Skeletal muscle tissue (tissue), 4 donors: ENCODE data around the gene TPRX2. TPM values are rescaled to one million over a fixed set of nuclear protein-coding genes. Genes with fewer than 3 reads are reported as not detected.
"Not testable (repeated sequence)": the region's sequence is repeated elsewhere in the genome, so short reads cannot be mapped to it uniquely, and the experiment has no call there.

Source experiments
- H3K27ac ChIP-seq: one replicate; pipeline ENCODE4 v1.7.0; 2013; ENCODE audit warnings: mild to moderate bottlenecking, low read depth, low read length, inconsistent platforms
- H3K27me3 ChIP-seq, 3 donors: one replicate each; pipeline ENCODE4 v1.7.0; 2013; ENCODE audit warnings: low read length in 3 of 3; ENCODE audit not compliant: control insufficient read depth in 3 of 3, insufficient read depth in 3 of 3
- H3K36me3 ChIP-seq, 3 donors: one replicate each; pipeline ENCODE4 v1.7.0; 2013; ENCODE audit warnings: low read length in 3 of 3; ENCODE audit not compliant: control insufficient read depth in 3 of 3, insufficient read depth in 3 of 3
- H3K4me1 ChIP-seq, 3 donors: one replicate each; pipeline ENCODE4 v1.7.0; 2013; ENCODE audit warnings: low read length in 3 of 3, mild to moderate bottlenecking in 3 of 3; ENCODE audit not compliant: control insufficient read depth in 3 of 3, insufficient read depth in 3 of 3
- H3K4me3 ChIP-seq, 3 donors: one replicate each; pipeline ENCODE4 v1.7.0; 2013; ENCODE audit warnings: low read length in 3 of 3
- H3K9ac ChIP-seq, 3 donors: one replicate each; pipeline ENCODE4 v1.7.0; 2013; ENCODE audit warnings: low read length in 3 of 3, mild to moderate bottlenecking in 3 of 3, moderate library complexity in 2 of 3, low read depth in 1 of 3
- H3K9me3 ChIP-seq, 3 donors: one replicate each; pipeline ENCODE4 v1.7.0; 2013; ENCODE audit warnings: low read length in 3 of 3; ENCODE audit not compliant: control insufficient read depth in 3 of 3
- total RNA-seq: library from RNA; depleted of rRNA; stranded (reverse); fragments of >200 nt; gene quantifications from one replicate; pipeline ENCODE4 v1.2.3, GENCODE V29; 2014
- donor health status: Osteomylitis.

The TPRX2 gene
- total RNA-seq, 1 donor from 2014 or later: not detected

DNA sequence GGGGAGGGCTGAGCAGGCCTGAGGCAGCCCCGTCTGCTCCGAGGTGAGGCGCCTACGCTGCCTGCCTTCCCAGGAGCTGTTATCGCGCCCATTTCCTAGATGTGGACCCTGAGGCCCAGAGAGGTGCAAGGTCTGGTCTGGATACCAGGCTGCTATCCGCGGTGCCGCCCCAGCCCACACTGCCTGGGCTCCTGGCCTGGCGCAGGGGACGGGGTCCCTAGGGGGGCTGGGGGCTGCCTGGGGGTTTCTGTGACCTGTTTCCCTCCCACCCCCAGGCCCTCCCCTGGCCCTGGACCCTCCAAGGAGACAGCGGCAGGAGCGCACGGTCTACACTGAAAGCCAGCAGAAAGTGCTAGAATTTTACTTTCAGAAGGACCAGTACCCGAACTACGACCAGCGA is 803 bp downstream of the TPRX2 start:
- H3K27ac ChIP-seq, H3K36me3 ChIP-seq: not testable (repeated sequence)
- peaks cover 3 to 15% (median 3%) of the 10 kb centered on the region in 3 donors for H3K27me3 ChIP-seq

DNA sequence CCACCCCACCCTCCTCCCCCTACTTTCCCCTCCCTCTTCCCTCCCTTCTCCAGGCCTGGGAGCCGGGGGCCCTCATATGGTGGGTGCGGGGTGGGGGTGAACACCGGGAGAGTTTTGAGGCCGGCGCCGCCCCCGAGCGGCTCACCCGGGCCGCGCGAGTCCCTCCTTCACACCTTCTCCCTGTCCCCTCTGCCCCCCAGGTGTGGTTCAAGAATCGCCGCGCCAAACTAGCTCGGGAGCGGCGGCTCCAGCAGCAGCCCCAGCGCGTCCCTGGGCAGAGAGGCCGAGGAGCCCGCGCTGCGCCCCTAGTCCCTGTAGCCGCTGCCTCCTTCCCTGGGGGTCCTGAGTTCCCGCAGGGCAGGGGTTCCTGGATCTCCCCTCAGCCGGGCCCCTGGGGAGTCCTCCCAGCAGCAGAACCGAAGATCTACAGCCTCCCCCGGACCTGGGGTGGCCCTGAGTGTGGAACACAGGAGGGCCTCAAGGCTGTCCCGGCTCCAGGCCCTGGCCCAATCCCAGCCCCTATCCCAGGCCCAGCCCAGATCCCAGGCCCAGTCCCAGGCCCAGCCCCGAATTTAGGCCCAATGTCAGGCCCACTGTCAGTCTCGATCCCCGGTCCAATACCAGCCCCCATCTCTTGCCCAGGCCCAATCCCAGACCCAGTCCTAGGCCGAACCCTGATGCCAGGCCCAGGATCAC is 1.7 kb downstream of the TPRX2 start:
- Histone ChIP-seq H3K27me3 (peaks cover 3 to 15% (median 3%) of the 10 kb centered on the region in 3 donors), H3K9ac (no peak overlapping the region), H3K4me3 (no peak overlapping the region), H3K36me3 (no peaks in the 10 kb centered on the region), H3K27ac (no peak overlapping the region), H3K4me1 (no peaks in the 10 kb centered on the region), H3K9me3 (no peaks in the 10 kb centered on the region)

More for the DNA sequence above, 803 bp downstream of the TPRX2 start:
- not testable (repeated sequence) for H3K4me3 ChIP-seq, H3K9ac ChIP-seq, H3K4me1 ChIP-seq, H3K9me3 ChIP-seq

DNA sequence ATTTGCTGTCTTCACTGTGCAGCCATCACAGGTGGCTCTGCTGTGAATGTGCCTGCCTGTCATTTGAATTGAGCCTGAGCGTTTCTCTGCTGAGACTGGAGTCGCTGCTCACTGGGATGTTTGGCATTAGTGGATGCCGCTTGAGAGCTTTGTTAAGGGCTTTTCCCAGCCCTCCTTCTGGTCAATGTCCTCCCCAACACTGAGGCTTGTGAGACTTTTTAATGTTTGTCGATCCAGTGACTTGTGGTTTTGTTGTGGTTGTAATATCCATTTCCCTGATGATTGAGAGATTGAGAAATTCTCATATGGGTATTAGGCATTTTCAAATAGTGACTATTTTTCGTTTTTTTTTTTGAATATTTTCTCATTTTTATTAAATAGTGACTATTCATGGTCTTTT is 2.6 kb downstream of the TPRX2 start:
- Histone ChIP-seq H3K4me3 (no peak overlapping the region), H3K27ac (no peak overlapping the region), H3K4me1 (no peaks in the 10 kb centered on the region), H3K27me3 (peaks cover 3 to 8% (median 3%) of the 10 kb centered on the region in 3 donors), H3K9me3 (no peaks in the 10 kb centered on the region), H3K36me3 (no peaks in the 10 kb centered on the region), H3K9ac (no peak overlapping the region)

DNA sequence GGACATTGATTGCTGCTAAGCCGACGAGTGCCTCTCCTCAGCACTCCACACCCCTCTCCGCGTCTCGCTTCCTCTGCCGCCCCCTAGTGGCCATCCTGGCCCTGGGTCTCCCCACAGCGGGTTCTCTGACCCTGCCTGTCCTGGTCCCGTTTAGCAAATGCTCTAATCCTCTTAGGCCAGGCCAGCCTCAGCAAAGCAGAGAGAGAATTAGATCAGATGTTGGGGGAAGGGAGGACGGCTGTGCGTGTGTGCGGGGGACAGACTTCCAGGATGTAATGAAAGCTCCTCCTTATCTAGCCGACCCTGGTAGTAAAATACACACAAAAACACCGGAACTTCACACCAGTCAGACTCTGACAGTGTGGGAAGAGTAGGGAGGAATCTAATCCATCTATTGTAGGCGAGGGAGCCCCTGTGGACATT is 4.5 kb downstream of the TPRX2 start:
- Histone ChIP-seq H3K36me3 (no peaks in the 10 kb centered on the region), H3K9ac (no peak overlapping the region), H3K27ac (no peak overlapping the region), H3K4me1 (no peaks in the 10 kb centered on the region), H3K27me3 (peaks cover under 1 to 6% (median under 1%) of the 10 kb centered on the region in 3 donors), H3K4me3 (no peak overlapping the region), H3K9me3 (no peaks in the 10 kb centered on the region)

DNA sequence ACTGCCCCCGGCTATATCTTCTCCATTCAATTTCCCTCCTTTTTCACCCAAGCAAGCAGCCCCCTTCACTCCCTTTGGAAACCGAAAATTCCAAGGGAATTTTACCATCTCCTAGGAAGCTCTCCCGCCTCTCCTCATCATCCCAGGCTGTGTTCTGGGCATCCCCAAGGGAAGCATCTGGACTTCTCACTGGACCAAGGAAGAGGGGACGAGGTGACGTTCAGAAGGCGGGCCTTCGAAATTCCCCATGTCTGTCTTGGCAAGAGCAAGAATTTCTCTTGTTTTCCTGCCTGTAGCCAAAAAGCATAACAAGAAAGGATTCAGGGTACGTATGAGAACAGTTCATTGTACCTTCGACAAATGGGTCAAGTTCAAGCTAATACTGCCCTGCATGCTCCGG is 6.1 kb downstream of the TPRX2 start:
- peaks cover 0 to 8% (median 0%) of the 10 kb centered on the region in 3 donors for H3K27me3 ChIP-seq
- H3K4me3 ChIP-seq: no peak overlapping the region
- no peaks in the 10 kb centered on the region for H3K4me1 ChIP-seq
- no peak overlapping the region for H3K9ac ChIP-seq
- no peaks in the 10 kb centered on the region for H3K9me3 ChIP-seq
- no peaks in the 10 kb centered on the region for H3K36me3 ChIP-seq
- no peak overlapping the region for H3K27ac ChIP-seq

DNA sequence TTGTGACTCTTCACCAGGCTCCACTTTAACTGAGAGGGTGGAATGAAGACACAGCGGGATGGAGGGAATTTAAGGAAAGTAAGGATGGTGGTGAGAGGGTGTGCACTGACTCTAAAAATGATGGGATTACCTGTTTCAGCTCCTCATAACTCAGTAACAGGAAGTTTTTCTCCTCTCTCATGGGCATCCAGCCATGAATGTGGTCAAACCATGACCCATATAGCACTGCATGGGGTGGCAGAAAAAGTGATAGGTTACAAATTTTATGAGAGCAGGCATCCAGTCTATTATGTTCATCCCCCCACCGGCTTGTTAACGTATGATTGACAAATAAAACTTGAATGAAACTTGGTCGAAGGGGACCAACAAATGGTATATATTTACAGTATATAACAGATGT is 19.9 kb downstream of the TPRX2 start:
- no peak overlapping the region for H3K9ac ChIP-seq
- H3K27ac ChIP-seq: no peak overlapping the region
- H3K9me3 ChIP-seq: no peaks in the 10 kb centered on the region
- peaks cover 0 to 12% (median 0%) of the 10 kb centered on the region in 3 donors for H3K27me3 ChIP-seq
- no peaks in the 10 kb centered on the region for H3K4me1 ChIP-seq
- no peak overlapping the region for H3K4me3 ChIP-seq
- no peaks in the 10 kb centered on the region for H3K36me3 ChIP-seq

DNA sequence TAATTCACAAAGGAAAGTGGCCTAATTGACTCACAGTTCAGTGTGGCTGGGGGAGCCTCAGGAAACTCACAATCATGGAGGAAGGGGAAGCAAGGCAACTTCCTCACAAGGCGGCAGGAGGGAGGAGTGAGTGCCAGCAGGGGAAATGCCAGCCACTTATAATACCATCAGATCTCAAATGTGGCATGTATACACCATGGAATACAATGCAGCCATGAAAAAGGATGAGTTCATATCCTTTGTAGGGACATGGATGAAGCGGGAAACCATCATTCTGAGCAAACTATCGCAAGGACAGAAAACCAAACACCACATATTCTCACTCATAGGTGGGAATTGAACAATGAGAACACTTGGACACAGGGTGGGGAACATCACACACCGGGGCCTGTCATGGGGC is 20.4 kb downstream of the TPRX2 start:
- H3K9me3 ChIP-seq, H3K4me1 ChIP-seq, H3K36me3 ChIP-seq, H3K9ac ChIP-seq, H3K27ac ChIP-seq, H3K4me3 ChIP-seq: not testable (repeated sequence)
- peaks cover 0 to 10% (median 0%) of the 10 kb centered on the region in 3 donors for H3K27me3 ChIP-seq

DNA sequence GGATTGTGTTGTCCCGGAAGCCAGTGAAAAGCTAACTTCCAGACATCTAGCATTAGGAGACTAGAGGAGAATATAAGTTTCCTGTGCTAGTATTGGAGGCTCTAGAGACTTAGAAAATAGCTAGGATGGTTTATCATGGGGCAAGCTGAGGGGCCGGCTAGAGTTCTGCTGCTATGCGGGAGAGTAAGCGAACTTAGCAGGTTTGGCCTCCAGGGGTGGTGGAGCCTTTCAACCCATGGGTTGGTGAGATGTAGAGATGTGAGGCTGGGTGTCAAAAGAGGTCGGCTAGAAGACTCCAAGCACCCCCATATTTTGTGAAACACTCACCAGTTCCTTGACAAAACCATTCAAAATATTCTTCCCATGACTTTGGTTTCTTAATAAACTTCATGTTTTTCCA is 22.7 kb downstream of the TPRX2 start:
- Histone ChIP-seq H3K9ac (no peak overlapping the region), H3K36me3 (no peaks in the 10 kb centered on the region), H3K27me3 (peaks cover 3 to 6% (median 4%) of the 10 kb centered on the region in 3 donors), H3K4me1 (no peaks in the 10 kb centered on the region), H3K9me3 (no peaks in the 10 kb centered on the region), H3K27ac (no peak overlapping the region), H3K4me3 (no peak overlapping the region)

DNA sequence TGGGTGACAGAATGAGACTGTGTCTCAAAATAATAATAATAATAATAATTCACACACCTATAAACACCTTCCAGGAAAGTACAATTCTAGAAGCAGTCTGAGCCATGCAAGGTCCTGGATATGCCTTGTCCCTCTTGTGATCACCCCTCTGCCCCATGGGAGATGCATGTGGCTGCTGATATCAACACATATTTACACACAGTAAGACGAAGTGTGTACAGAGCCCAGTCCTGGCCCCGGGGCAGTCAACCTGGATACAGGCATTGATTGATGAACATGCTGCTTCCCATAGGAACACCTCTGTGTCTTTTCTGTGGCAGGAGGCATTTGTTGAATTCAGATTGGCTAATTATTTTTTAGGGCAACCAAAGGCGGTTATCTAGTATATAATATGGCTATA is 23.9 kb downstream of the TPRX2 start:
- H3K27me3 ChIP-seq: peaks cover 3 to 6% (median 4%) of the 10 kb centered on the region in 3 donors
- no peaks in the 10 kb centered on the region for H3K36me3 ChIP-seq
- H3K27ac ChIP-seq: no peak overlapping the region
- H3K4me1 ChIP-seq: no peaks in the 10 kb centered on the region
- H3K9ac ChIP-seq: no peak overlapping the region
- H3K9me3 ChIP-seq: no peaks in the 10 kb centered on the region
- H3K4me3 ChIP-seq: no peak overlapping the region

DNA sequence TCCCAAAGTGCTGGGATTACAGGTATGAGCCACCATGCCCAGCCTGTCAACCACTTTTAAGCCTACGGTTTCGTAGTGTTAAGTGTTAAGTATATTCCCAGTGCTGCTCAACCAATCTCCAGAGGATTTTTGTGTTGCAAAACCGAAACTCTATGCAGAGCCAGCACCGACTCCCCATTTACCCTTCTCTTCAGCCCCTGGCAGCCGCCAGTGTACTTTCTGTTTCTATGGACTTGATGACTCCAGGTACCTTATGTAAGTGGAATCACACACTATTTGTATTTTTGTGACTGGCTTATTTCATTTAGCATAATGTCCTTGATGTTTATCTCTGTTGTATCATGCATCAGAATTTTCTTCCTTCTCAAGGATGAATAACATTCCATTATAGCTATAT is 26.0 kb downstream of the TPRX2 start:
- H3K27me3 ChIP-seq: peaks cover 3 to 6% (median 4%) of the 10 kb centered on the region in 3 donors
- peaks cover 0 to 2% (median 0%) of the 10 kb centered on the region in 3 donors for H3K9me3 ChIP-seq
- H3K36me3 ChIP-seq: no peaks in the 10 kb centered on the region
- H3K9ac ChIP-seq: no peak overlapping the region
- no peak overlapping the region for H3K27ac ChIP-seq
- H3K4me1 ChIP-seq: no peaks in the 10 kb centered on the region
- H3K4me3 ChIP-seq: no peak overlapping the region
